Heart right ventricle (tissue), 16 donors: ENCODE measurements around the gene RECQL5. TPM values are rescaled to one million over a fixed set of nuclear protein-coding genes. Genes with fewer than 3 reads are reported as not detected.

Experiments used
- ATAC-seq, 8 donors: fragments of 200-7000 bp; cut with Tn5 transposase; one replicate each; pipeline ENCODE4 v1.9.1; 2020; ENCODE audit warnings: mild to moderate bottlenecking in 8 of 8, moderate library complexity in 8 of 8, moderate number of reproducible peaks in 1 of 8
- DNase-seq, 2 donors: peaks; one replicate each; pipeline ENCODE4 v3.0.0-alpha.2; 2020
- H3K27ac ChIP-seq, 10 donors: fragments of 200-600 bp; sonication (generic) in 2 of 10; one replicate each; pipeline versions ENCODE4 v1.5.0 to v1.8.0; 2020 to 2022; ENCODE audit warnings: mild to moderate bottlenecking in 3 of 10
- H3K27me3 ChIP-seq, 7 donors: fragments of 200-600 bp; one replicate each; pipeline ENCODE4 v1.8.0; 2021 to 2022; ENCODE audit warnings: mild to moderate bottlenecking in 2 of 7
- H3K36me3 ChIP-seq, 9 donors: fragments of 200-600 bp; sonication (generic) in 1 of 9; one replicate each; pipeline versions ENCODE4 v1.5.0 to v1.8.0; 2020 to 2022; ENCODE audit warnings: mild to moderate bottlenecking in 2 of 9
- H3K4me1 ChIP-seq, 9 donors: fragments of 200-600 bp; sonication (generic) in 1 of 9; one replicate each; pipeline versions ENCODE4 v1.5.0 to v1.8.0; 2020 to 2022; ENCODE audit warnings: mild to moderate bottlenecking in 4 of 9
- H3K4me3 ChIP-seq, 10 donors: fragments of 200-600 bp; sonication (generic) in 2 of 10; one replicate each; pipeline versions ENCODE4 v1.5.0 to v1.8.0; 2020 to 2022; ENCODE audit warnings: mild to moderate bottlenecking in 7 of 10, moderate library complexity in 2 of 10
- H3K9me3 ChIP-seq, 11 donors: fragments of 200-600 bp in 10 of 11; sonication (generic) in 2 of 11; one replicate each; pipeline versions ENCODE4 v1.5.0 to v1.8.0; 2013 to 2022; ENCODE audit warnings: mild to moderate bottlenecking in 2 of 11, control low read depth in 1 of 11, moderate library complexity in 1 of 11
- WGBS, 2 donors: extraction: QIAGEN DNeasy Blood & Tissue Kit; methylation state at CpG; one replicate each; pipeline ENCODE4 v1.1.7; 2013; ENCODE audit warnings: inconsistent platforms in 1 of 2; 5-methylcytosine and 5-hydroxymethylcytosine counted together
- intact Hi-C, 10 donors: fragments of 100-400 bp; cut with DNase I; formaldehyde crosslinking; loops; one replicate each; pipeline versions ENCODE4 v1.11.1 to v1.14.2; 2022
- polyA plus RNA-seq, 2 donors: library from polyadenylated mRNA; stranded (reverse); fragments of 200-250 nt; gene quantifications; one replicate each; pipeline ENCODE4 v1.2.3, GENCODE V29; 2013
- total RNA-seq, 10 donors: library from RNA; stranded (reverse); fragmentation: NEBNext Ultra II Directional in 3 of 10; extraction: Animal tissue kit (Norgen Biotek cat#: 25700) in 3 of 10; gene quantifications; one replicate each; pipeline versions ENCODE4 v1.2.1 to v1.2.4, GENCODE V29; 2021 to 2023
- TF ChIP-seq, protein P1 (sequence below), 9 donors: fragments of 200-600 bp; sonication (generic) in 2 of 9; IDR thresholded peaks; one replicate each; pipeline versions ENCODE4 v1.5.0 to v1.8.0; 2021 to 2022; ENCODE audit warnings: antibody characterized with exemption in 9 of 9, mild to moderate bottlenecking in 5 of 9, moderate library complexity in 1 of 9
- donor health status: Arrhythmogenic right ventricular cardiomyopathy.
- donor health status: ischemic (EF 13 %, LVEDD 7.1; RV severe dilation, severe dysfunction).
- donor health status: healthy with polysubstance abuse.
- donor health status: DM: no; HTN: yes; CAD: no.
- donor health status: DM: no; HTN: no; CAD: no.
- donor health status: ischemic (EF 25% LVEDD 6.9; RV normal size, moderate dysfunction).
- donor health status: ischemic (EF 25% LVEDD 5.7; RV mildly dilated, moderate dysfunction).
- donor health status: healthy.
- donor health status: DM: yes; HTN: yes; CAD: no.
- donor health status: Ischemic cardiomyopathy.
- donor health status: ischemic (EF 35%, LVEDD 5.7; RV mildly dilated, moderate dysfunction).
- donor health status: nonischemic (EF 11% LVEDD 7.7; RV severe dilation, severe dysfunction).
- donor health status: DM: yes; HTN: yes; CAD: no.
- donor health status: PGD.
- donor health status: ischemic (EF 29% LVEDD 5.4; RV normal size, mild dysfunction).
- donor health status: nonischemic (EF 23%, LVEDD 6.1; RV moderate dilation, normal function).

The RECQL5 gene
- total and polyA plus RNA-seq, 12 donors: 6.3 to 32.1 (median 10.7) TPM

DNA sequence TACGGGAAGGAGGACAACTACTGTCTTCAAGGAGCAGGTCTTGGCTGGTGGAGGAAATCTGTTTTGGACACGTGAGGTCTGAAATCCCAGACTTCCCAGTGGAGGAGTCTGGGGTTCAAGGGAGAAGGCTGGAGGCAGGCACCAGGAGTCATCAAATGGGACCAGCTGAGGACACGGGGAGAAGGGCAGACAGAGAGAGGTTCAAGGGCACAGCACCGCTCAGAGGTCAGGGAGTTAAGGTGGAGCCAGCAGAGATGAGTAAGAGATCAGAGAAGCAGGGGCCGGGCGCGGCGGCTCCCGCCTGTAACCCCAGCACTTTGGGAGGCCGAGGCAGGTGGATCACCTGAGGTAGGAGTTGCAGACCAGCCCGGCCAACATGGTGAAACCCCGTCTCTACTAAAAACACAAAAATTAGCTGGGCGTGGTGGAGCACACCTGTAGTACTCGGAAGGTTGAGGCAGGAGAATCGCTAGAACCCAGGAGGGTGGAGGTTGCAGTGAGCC is 44.1 kb downstream of the RECQL5 start:
- WGBS, 2 donors: 88 to 90% methylated on average over 15 of the region's 15 CpGs
- ATAC-seq: no peak
- TF ChIP-seq, protein P1, sequence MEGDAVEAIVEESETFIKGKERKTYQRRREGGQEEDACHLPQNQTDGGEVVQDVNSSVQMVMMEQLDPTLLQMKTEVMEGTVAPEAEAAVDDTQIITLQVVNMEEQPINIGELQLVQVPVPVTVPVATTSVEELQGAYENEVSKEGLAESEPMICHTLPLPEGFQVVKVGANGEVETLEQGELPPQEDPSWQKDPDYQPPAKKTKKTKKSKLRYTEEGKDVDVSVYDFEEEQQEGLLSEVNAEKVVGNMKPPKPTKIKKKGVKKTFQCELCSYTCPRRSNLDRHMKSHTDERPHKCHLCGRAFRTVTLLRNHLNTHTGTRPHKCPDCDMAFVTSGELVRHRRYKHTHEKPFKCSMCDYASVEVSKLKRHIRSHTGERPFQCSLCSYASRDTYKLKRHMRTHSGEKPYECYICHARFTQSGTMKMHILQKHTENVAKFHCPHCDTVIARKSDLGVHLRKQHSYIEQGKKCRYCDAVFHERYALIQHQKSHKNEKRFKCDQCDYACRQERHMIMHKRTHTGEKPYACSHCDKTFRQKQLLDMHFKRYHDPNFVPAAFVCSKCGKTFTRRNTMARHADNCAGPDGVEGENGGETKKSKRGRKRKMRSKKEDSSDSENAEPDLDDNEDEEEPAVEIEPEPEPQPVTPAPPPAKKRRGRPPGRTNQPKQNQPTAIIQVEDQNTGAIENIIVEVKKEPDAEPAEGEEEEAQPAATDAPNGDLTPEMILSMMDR (IDR thresholded peaks at IDR 0.05): no peak
- Histone ChIP-seq H3K27me3 (no peaks in the 10 kb centered on the region), H3K4me3 (no peak overlapping the region), H3K4me1 (peaks cover 0 to 13% (median 0%) of the 10 kb centered on the region in 9 donors), H3K36me3 (peaks cover 0 to 100% (median 37%) of the 10 kb centered on the region in 9 donors), H3K9me3 (no peaks in the 10 kb centered on the region), H3K27ac (no peak overlapping the region)
- intact Hi-C loops: no loop called here
- no peak for DNase-seq

DNA sequence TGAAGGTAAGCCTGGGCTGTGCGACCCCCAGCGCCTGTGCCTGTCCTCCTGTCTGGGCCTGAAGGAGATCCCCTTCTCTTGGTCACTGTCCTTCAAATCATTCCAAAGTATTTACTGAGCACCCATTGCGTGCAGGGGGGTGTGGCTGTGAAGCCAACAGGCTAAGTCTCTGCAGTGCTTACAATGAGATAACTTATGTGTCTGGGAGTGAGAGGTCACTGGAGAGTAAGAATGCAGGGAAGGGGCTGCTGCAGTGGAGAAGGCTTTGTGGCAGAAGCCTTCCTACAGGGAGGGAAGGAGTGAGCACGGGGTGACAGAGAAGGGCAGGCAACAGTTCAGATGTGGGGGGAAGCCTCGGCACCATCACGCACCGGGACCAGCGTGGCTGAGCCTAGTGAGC is 44.9 kb downstream of the RECQL5 start:
- DNase-seq (no peak), ATAC-seq (no peak)
- Histone ChIP-seq H3K27ac (no peak overlapping the region), H3K36me3 (peaks cover 0 to 100% (median 44%) of the 10 kb centered on the region in 9 donors), H3K27me3 (no peaks in the 10 kb centered on the region), H3K4me1 (peaks cover 0 to 13% (median 0%) of the 10 kb centered on the region in 9 donors), H3K9me3 (no peaks in the 10 kb centered on the region), H3K4me3 (no peak overlapping the region)
- 80 to 89% methylated on average over 8 of the region's 8 CpGs for WGBS, 2 donors
- TF ChIP-seq, protein P1 (IDR thresholded peaks at IDR 0.05): no peak
- intact Hi-C loops: no loop called here

DNA sequence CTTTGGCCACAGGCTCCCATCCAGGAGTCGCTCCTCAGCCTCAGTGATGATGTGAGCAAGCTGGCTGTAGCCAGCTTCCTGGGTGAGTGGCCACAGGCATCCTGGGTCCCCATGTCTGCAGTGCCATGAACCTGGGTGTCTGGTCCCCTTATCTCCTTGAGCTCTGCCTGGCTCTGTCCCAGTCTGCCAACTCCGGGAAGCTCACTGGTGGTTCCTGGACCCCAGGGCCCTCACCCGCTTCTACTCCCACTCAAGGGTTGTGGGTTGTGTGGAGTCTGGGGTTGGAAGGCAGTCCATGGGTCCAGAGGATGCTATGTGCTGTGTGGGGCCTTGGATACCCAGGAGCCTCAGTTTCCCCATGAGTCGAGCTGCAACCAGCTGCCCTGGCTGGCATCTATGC is 45.5 kb downstream of the RECQL5 start:
- intact Hi-C loops: no loop called here
- peaks cover 0 to 100% (median 43%) of the 10 kb centered on the region in 9 donors for H3K36me3 ChIP-seq
- 83 to 86% methylated on average over 4 of the region's 4 CpGs for WGBS, 2 donors
- H3K27ac ChIP-seq: no peak overlapping the region
- H3K4me1 ChIP-seq: peaks cover 0 to 8% (median 0%) of the 10 kb centered on the region in 9 donors
- no peak overlapping the region for H3K4me3 ChIP-seq
- H3K9me3 ChIP-seq: no peaks in the 10 kb centered on the region
- no peak for ATAC-seq
- DNase-seq: no peak
- TF ChIP-seq, protein P1 (IDR thresholded peaks at IDR 0.05): no peak
- H3K27me3 ChIP-seq: no peaks in the 10 kb centered on the region

DNA sequence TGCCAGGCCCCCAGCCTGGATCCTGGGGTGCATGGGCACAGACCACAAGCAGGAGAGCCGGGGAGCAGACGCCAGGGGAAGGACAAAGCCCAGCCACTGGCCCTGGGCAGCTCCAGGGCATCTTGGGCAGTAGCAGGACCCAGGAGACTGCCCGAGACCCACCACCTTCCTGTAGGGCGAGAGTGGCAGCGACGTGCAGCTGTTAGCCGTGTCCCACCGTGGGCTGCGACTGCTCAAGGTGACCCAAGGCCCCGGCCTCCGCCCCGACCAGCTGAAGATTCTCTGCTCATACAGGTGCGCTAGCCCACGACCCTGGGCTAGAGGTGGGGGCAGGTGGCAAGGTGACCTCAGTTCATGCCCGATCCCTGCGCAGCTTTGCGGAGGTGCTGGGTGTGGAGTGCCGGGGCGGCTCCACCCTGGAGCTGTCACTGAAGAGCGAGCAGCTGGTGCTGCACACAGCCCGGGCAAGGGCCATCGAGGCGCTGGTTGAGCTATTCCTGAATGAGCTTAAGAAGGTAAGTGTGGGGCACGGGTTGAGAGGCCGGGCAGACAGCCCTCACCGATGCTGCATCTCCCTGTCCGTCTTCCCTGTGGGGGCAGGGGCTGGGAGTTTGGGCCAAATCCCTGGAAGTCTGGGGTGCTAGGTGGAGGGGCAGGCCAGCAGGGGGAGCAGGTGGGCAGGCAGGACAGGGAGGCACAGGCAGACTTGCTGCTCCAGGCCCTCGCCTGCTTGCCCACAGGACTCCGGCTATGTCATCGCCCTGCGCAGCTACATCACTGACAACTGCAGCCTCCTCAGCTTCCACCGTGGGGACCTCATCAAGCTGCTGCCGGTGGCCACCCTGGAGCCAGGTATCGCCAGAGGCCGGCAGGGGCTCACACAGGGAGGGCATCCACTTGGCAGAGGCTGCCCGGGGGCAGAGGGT is 47.2 kb downstream of the RECQL5 start:
- TF ChIP-seq, protein P1 (IDR thresholded peaks at IDR 0.05): peak in 6 of 9 donors; percentile 32 to 48 (median 40)
- H3K4me1 ChIP-seq: no peaks in the 10 kb centered on the region
- H3K27me3 ChIP-seq: no peaks in the 10 kb centered on the region
- H3K9me3 ChIP-seq: no peaks in the 10 kb centered on the region
- ATAC-seq (no peak), DNase-seq (no peak)
- intact Hi-C loops: no loop called here
- no peak overlapping the region for H3K27ac ChIP-seq
- peaks cover 0 to 100% (median 43%) of the 10 kb centered on the region in 9 donors for H3K36me3 ChIP-seq
- 85 to 86% methylated on average over 36 of the region's 36 CpGs for WGBS, 2 donors
- no peak overlapping the region for H3K4me3 ChIP-seq
